Myocyte (in vitro differentiated cells): Measurements from ENCODE around the gene ASIC2. TPM values are rescaled to one million over a fixed set of nuclear protein-coding genes. Genes with fewer than 3 reads are reported as not detected.
"Not testable (repeated sequence)": the region's sequence is repeated elsewhere in the genome, so short reads cannot be mapped to it uniquely, and the experiment has no call there.

Experiments used
- DNase-seq: peaks from one replicate; pipeline ENCODE4 v3.0.0-alpha.2; 2012; ENCODE audit warnings: low read depth
- total RNA-seq: library from RNA; depleted of rRNA; stranded (reverse); fragments of >200 nt; gene quantifications from 2 replicates; pipeline ENCODE4 v1.2.3, GENCODE V29; 2014

ASIC2 gene
- total RNA-seq, 1 donor from 2014 or later: 0.13 TPM

DNA sequence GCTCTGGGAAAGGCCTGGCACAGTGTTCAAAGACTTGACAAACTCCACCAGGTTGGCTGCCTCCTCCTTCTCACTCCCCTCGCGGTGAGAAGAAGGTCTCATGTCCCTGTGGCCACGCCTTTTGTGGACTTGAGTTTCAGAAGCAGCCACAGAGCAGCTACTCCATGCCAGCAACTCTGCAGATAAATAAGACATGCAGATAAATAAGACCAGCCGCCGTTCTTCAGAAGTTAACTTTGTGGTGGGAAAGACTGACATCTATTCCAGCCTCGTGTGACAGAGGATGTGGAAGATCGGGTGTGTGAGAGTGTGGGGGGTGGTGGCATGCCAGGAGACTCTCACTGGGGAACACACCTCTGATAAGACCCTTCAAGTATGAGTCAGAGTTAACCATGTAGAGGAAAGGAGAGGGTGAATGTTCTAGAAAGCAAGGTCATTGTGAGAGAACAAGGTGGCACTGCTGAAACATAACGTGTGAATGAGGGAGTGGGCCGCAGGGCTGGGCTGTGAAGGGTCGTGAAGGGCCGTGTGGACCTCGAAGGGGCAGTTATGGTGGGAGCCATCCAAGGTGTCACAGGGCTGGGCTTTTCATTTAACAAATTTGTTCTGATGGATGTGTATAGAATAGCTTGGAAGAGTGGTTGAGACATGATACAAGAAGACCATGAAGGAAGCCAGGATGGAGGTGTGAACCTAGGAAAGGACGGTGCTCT, 300.6 kb downstream of the ASIC2 start:
- DNase-seq: peak; percentile 39

DNA sequence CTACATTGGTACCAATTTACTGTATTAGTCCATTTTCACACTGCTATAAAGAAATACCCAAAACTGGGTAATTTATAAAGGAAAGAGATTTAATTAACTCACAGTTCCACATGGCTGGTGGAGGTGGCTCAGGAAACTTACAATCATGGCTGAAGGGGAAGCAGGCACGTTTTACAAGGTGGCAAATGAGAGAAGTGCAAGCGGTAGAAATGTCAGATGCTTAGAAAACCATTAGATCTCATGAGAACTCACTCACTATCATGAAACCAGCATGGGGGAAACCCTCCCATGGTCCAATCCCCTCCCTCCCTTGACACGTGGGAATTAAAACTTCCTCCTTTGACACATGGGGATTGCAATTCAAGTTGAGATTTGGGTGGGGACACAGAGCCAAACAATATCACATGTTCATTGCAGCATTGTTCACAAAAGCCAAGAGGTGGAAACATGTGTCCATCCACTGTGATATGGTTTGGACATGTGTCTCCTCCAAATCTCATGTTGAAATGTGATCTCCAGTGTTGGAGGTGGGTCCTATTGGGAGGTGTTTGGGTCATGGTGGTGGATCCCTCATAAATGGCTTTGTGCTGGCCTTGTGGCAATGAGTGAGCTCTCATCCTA, 304.5 kb downstream of the ASIC2 start:
- no peak for DNase-seq

DNA sequence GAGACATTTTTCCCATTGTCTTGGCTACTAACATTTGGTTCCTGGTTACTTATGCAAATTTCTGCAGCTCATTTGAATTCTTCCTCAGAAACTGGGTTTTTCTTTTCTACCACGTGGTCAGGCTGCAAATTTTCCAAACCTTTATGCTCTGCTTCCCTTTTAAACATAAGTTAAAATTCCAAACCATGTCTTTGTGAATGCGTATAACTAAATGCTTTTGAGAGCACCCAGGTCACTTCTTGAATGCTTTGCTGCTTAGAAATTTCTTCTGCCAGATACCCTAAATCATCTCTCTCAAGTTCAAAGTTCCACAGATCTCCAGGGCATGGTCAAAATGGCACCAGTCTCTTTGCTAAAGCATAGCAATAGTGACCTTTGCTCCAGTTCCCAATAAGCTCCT, 305.2 kb downstream of the ASIC2 start:
- not testable (repeated sequence) for DNase-seq

- not testable (repeated sequence) for DNase-seq
Observed at GRCh38 chr17:32987453-32987805, 305.7 kb downstream of the ASIC2 start.

- no peak for DNase-seq
Observed at GRCh38 chr17:32985050-32985756, 307.9 kb downstream of the ASIC2 start.

GRCh38 chr17:32981611-32982010, 311.5 kb downstream of the ASIC2 start:
- not testable (repeated sequence) for DNase-seq

DNA sequence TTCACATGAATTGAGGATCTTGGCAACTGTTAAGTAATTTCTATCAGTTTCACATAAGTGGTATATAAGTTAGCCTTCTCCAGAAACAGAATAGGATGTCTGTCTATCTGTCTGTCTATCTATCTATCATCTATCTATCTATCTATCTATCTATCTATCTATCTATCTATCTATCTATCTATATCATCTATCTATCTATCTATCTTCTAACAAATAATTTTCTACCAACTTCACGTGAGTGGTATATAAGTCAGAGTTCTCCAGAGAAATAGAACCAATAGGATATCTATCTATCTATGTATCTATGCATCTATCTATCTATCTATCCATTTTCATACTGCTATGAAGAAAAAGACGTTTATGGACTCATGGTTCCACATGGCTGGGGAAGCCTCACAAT, 312.9 kb downstream of the ASIC2 start:
- DNase-seq: no peak

DNA sequence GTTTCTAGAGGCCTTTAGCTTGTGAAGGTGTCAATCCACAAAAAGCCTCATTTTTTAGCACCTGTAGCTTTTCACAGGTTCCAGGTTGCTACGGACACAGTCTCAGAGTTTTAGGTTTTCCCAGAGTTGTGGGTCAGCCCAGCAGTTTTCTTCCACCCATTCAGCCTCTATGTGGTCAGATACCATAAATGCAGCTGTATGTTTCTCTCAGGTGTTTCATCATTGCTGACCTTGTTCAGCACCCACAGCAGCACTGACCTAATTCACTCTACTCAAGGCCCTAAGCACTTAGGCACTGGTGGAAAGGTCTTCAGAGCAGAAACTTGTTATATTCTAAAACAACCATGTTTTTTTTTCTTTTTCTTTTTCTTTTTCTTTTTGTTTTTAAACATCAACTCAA, 316.5 kb downstream of the ASIC2 start:
- no peak for DNase-seq

GRCh38 chr17:32976131-32976530, 317.0 kb downstream of the ASIC2 start:
- no peak for DNase-seq

GRCh38 chr17:32971171-32971570, 321.9 kb downstream of the ASIC2 start:
- peak; percentile 80 for DNase-seq

DNA sequence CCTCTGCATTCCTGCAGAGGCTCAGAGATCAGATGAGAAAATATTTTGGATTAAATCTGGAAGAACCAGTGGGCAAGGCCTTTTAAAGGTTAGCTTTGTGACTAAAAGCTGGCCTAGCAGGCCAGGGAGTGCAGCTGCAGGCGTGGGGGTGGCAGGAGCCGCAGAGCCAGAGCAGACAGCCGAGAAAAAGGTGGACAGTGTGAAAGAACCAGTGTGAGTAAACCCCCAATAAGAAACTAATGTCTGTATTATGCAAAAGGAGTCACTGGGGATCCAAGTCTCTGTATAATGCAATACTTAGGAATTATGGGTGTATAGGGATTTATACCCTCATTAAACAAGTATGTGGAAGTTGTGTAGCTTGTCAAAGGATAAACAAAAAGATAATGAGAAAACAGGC, 322.8 kb downstream of the ASIC2 start:
- DNase-seq: peak; percentile 80

- DNase-seq: not testable (repeated sequence)
Observed at GRCh38 chr17:32969231-32969630, 323.9 kb downstream of the ASIC2 start.

DNA sequence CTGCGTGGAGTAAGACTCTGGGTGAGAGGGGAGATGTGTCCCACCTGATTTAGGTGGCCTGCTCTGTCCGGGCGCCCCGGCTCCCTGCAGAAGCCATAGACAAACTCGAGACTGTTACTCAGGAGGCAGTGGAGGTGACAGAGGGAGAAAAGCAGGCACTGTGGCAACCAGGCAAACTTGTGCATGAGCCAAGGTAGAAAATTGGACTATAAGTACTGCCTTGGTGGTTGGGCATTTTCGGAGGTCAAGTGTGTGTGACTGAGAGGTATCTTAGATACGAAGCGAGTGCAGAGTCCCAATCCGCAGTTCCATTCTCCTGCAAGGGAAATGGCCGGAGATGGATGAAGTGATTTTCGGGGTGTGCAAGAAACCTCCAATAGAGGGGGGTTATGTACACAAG, 328.6 kb downstream of the ASIC2 start:
- no peak for DNase-seq
